K562 (cell line): ENCODE measurements around the gene EIF4E2. TPM values are rescaled to one million over a fixed set of nuclear protein-coding genes. Genes with fewer than 3 reads are reported as not detected.

Experiments used
- ATAC-seq: fragments of 200-7000 bp; cut with Tn5 transposase; 3 replicates; pipeline ENCODE4 v1.9.1; 2020; ENCODE audit warnings: moderate library complexity
- BruUV-seq: library from RNA; stranded (reverse); fragments of 400-500 nt; replicated peaks from 2 replicates; lab custom pipeline; 2021; lab: Mats Ljungman, UMichigan
- CTCF ChIA-PET: fragments of 300-600 bp; formaldehyde crosslinking; extraction: SDS; loops from one replicate; lab custom pipeline; 2021; ENCODE audit warnings: low intra/inter-chr PET ratio; lab: Yijun Ruan, JAX
- POLR2A ChIA-PET: fragments of 300-600, 350-650 bp; sonication (Branson Sonifier 250); formaldehyde crosslinking; extraction: SDS; loops from one replicate; lab custom pipeline; 2021; ENCODE audit warnings: antibody characterized with exemption, inconsistent platforms; lab: Yijun Ruan, JAX
- DNase-seq, 4 experiments: peaks; one replicate each; pipeline versions ENCODE4 v3.0.0 to v3.0.0-alpha.2; 2011 to 2018; ENCODE audit warnings: low spot score in 3 of 4, mixed read lengths in 3 of 4; ENCODE audit errors: extremely low read depth in 1 of 4
- FAIRE-seq: peaks from 2 replicates; lab custom pipeline; 2011; peaks lifted over from hg19 to GRCh38; lab: Jason Lieb, UNC
- H2AFZ ChIP-seq: 2 replicates; pipeline ENCODE4 v1.6.0; 2011; ENCODE audit warnings: low read depth, low read length, control low read depth, inconsistent platforms
- H3K27ac ChIP-seq: fragments of 200-600 bp; 3 replicates; pipeline ENCODE4 v1.8.0; 2011; ENCODE audit warnings: low read depth, mild to moderate bottlenecking, control low read depth, inconsistent platforms, low read length, moderate library complexity, mixed read lengths; ENCODE audit errors: extremely low read depth
- H3K27me3 ChIP-seq, 2 experiments: fragments of 300-600 bp in 1 of 2; 2 replicates in 1 of 2; 3 replicates in 1 of 2; pipeline versions ENCODE4 v1.6.0 to v1.8.0; 2011; ENCODE audit warnings: inconsistent platforms in 2 of 2, low read length in 2 of 2, mild to moderate bottlenecking in 1 of 2, mixed read lengths in 1 of 2, moderate library complexity in 1 of 2; ENCODE audit not compliant: control insufficient read depth in 2 of 2, insufficient read depth in 2 of 2
- H3K36me3 ChIP-seq: fragments of 300-600 bp; 3 replicates; pipeline ENCODE4 v1.8.0; 2011; ENCODE audit warnings: mild to moderate bottlenecking, low read length, inconsistent platforms; ENCODE audit not compliant: control insufficient read depth, insufficient read depth
- H3K4me1 ChIP-seq, 2 experiments: fragments of 200-600 bp in 1 of 2; replicated peaks in 1 of 2; 2 replicates in 1 of 2; 3 replicates in 1 of 2; pipeline versions ENCODE4 v1.5.1 to v1.8.0; 2011; ENCODE audit warnings: inconsistent platforms in 2 of 2, low read length in 2 of 2, mild to moderate bottlenecking in 1 of 2, mixed read lengths in 1 of 2, moderate library complexity in 1 of 2; ENCODE audit not compliant: control insufficient read depth in 2 of 2, insufficient read depth in 2 of 2
- H3K4me2 ChIP-seq: 2 replicates; pipeline ENCODE4 v1.6.1; 2011; ENCODE audit warnings: low read length, control low read depth, inconsistent platforms, mixed read lengths; ENCODE audit not compliant: insufficient read depth
- H3K4me3 ChIP-seq: fragments of 200-600 bp; sonication (generic), shearing (Covaris generic); 2 replicates; pipeline ENCODE4 v1.5.1; 2016; ENCODE audit warnings: control low read depth, inconsistent platforms
- H3K79me2 ChIP-seq: fragments of 200-600 bp; 3 replicates; pipeline ENCODE4 v1.8.0; 2011; ENCODE audit warnings: low read length, inconsistent platforms; ENCODE audit not compliant: control insufficient read depth, insufficient read depth
- H3K9ac ChIP-seq, 2 experiments: 2 replicates each; pipeline versions ENCODE4 v1.6.0 to v1.6.1; 2011; ENCODE audit warnings: low read depth in 2 of 2, low read length in 2 of 2, control low read depth in 1 of 2, inconsistent platforms in 1 of 2, mild to moderate bottlenecking in 1 of 2, mixed read lengths in 1 of 2; ENCODE audit not compliant: insufficient read depth in 1 of 2
- H3K9me1 ChIP-seq: one replicate; pipeline ENCODE4 v1.6.0; 2011; ENCODE audit warnings: inconsistent platforms, mild to moderate bottlenecking, low read length, moderate library complexity; ENCODE audit not compliant: control insufficient read depth, insufficient read depth
- H3K9me3 ChIP-seq: replicated peaks from 2 replicates; pipeline ENCODE4 v1.5.1; 2011; ENCODE audit warnings: low read depth, low read length, inconsistent platforms; ENCODE audit not compliant: control insufficient read depth, insufficient read depth
- H4K20me1 ChIP-seq: replicated peaks from 2 replicates; pipeline ENCODE4 v1.6.1; 2011; ENCODE audit warnings: low read length, inconsistent platforms, mixed read lengths; ENCODE audit not compliant: control insufficient read depth, insufficient read depth
- C11orf30 ChIP-seq: fragments of 450-650 bp; IDR thresholded peaks from 2 replicates; pipeline ENCODE4 v1.6.1; 2016; ENCODE audit warnings: low read depth, mild to moderate bottlenecking
- CEBPB ChIP-seq: fragments of 450-650 bp; IDR thresholded peaks from 2 replicates; pipeline ENCODE4 v1.6.1; 2016; ENCODE audit warnings: missing genetic modification characterization, missing compliant biosample characterization
- CEBPG ChIP-seq, 3 experiments: fragments of 200-800 bp in 1 of 3; sonication (Bioruptor generic) in 1 of 3; sonication (generic) in 1 of 3; formaldehyde crosslinking in 1 of 3; IDR thresholded peaks in 2 of 3; conservative IDR thresholded peaks in 1 of 3; 2 replicates each; pipeline versions ENCODE4 v1.6.1 to v1.8.0; 2016 to 2022; ENCODE audit warnings: missing compliant biosample characterization in 2 of 3, missing genetic modification characterization in 2 of 3, mild to moderate bottlenecking in 1 of 3, missing genetic modification reagents in 1 of 3
- MTA1 ChIP-seq: fragments of 450-650 bp; IDR thresholded peaks from 2 replicates; pipeline ENCODE4 v1.6.1; 2017; ENCODE audit warnings: borderline replicate concordance
- RFX5 ChIP-seq: IDR thresholded peaks from 2 replicates; pipeline ENCODE4 v1.6.1; 2011; ENCODE audit warnings: low read depth, mild to moderate bottlenecking, improper control_type of control experiment, low read length
- ZNF316 ChIP-seq: fragments of 450-650 bp; IDR thresholded peaks from 2 replicates; pipeline ENCODE4 v1.6.1; 2016
- WGBS: fragments of 100-300 bp; shearing (Covaris generic); methylation state at CpG from one replicate; pipeline ENCODE4 v1.1.6; 2016; ENCODE audit warnings: low coverage, mixed read lengths; ENCODE audit not compliant: insufficient coverage; ENCODE audit errors: missing lambda C conversion rate; 5-methylcytosine and 5-hydroxymethylcytosine counted together
- in situ Hi-C: fragments of 300-500 bp; cut with MboI; formaldehyde crosslinking; loops from 4 replicates; pipeline ENCODE4 v1.15.0; 2018; ENCODE audit warnings: inconsistent platforms, mixed read lengths
- intact Hi-C: fragments of 100-400 bp; cut with micrococcal nuclease; formaldehyde crosslinking; loops from 2 replicates; pipeline ENCODE4 v1.14.2; 2022
- polyA plus RNA-seq, 8 experiments: library from polyadenylated mRNA; depleted of rRNA in 4 of 8; stranded (reverse) in 5 of 8; unstranded in 3 of 8; fragments of >200 nt; fragmentation: Nextera tagmentation in 2 of 8; fragmentation: Illumina TruSeq in 1 of 8; extraction: Ambion mirVana in 2 of 8; extraction: Trizol in 1 of 8; gene quantifications; 2 replicates each; pipeline versions ENCODE4 v1.2.1 to v1.2.3, GENCODE V29; 2011 to 2014; ENCODE audit warnings: inconsistent platforms in 1 of 8, missing spikeins in 1 of 8
- total RNA-seq, 7 experiments: library from RNA; depleted of rRNA in 6 of 7; stranded (reverse); fragments of >200 nt in 6 of 7; fragmentation: Illumina TruSeq in 2 of 7; extraction: Trizol in 2 of 7; gene quantifications; 2 replicates each; pipeline versions ENCODE4 v1.2.1 to v1.2.3, GENCODE V29; 2011 to 2021; ENCODE audit warnings: low replicate concordance in 1 of 7
- TF ChIP-seq, protein P1 (sequence below): sonication (generic); formaldehyde crosslinking; IDR thresholded peaks from 2 replicates; pipeline ENCODE4 v1.4.0; 2020; ENCODE audit warnings: mild to moderate bottlenecking, missing genetic modification reagents
- TF ChIP-seq, protein P2 (sequence below): fragments of 450-650 bp; conservative IDR thresholded peaks from 2 replicates; pipeline ENCODE4 v1.6.1; 2016; ENCODE audit warnings: missing genetic modification characterization, low read depth, mild to moderate bottlenecking, missing compliant biosample characterization, moderate library complexity
- TF ChIP-seq, protein P3 (sequence below): sonication (generic); formaldehyde crosslinking; IDR thresholded peaks from 2 replicates; pipeline ENCODE4 v1.5.0; 2020; ENCODE audit warnings: missing genetic modification reagents

Gene EIF4E2
- total and polyA plus RNA-seq, 9 of the 15 experiments (the other 6 are each of a cell fraction or from before 2014, with no cell fraction given) = 33.9 to 169 (median 77.5) TPM

DNA sequence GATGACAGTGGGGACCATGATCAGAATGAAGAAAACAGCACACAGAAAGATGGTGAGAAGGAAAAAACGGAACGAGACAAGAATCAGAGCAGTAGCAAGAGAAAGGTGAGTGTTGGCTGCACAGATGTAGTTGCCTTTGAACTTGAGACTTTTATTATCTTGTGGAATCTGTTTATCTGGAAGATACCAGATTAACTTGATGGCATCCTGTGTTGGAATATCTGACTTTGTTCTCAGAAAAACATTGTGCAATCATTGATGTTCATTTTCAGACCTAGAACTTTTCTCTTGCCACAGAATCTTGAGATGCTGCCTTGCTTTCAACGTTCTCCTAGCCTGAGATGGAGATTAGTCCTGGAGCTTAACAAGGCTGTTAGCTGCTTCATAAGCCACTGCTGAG is 5.9 kb downstream of the EIF4E2 start:
- H3K9me1 ChIP-seq = no peaks in the 10 kb centered on the region
- ATAC-seq (no peak), DNase-seq (no peak), FAIRE-seq (no peak)
- BruUV-seq = no TSS peak
- H3K27me3 ChIP-seq = no peaks in the 10 kb centered on the region
- 50% methylated on average over 1 of the region's 3 CpGs for whole genome bisulfite sequencing
- H3K79me2 ChIP-seq = peaks cover 43% of the 10 kb centered on the region
- intact Hi-C loops = no loop called here
- no peak overlapping the region for H3K4me2 ChIP-seq
- H3K27ac ChIP-seq = no peak overlapping the region
- H3K36me3 ChIP-seq = peaks cover 55% of the 10 kb centered on the region; the same call in 2 of the 3 replicates
- H2AFZ ChIP-seq = no peak overlapping the region
- ChIA-PET POLR2A (no interaction called here), CTCF (no interaction called here)
- in situ Hi-C loops = no loop called here
- peaks cover 0 to 6% of the 10 kb centered on the region in 2 experiments; a peak in 1 of 5 replicates for H3K4me1 ChIP-seq
- no peaks in the 10 kb centered on the region for H4K20me1 ChIP-seq
- TF ChIP-seq MTA1 = no peak
- no peak for TF ChIP-seq CEBPG (CRISPR knock-in tag; IDR thresholded peaks at IDR 0.05)
- peak in 1 of 2 experiments; percentile 64; a peak in 1 of 4 replicates for TF ChIP-seq CEBPG (tag; conservative IDR thresholded peaks at IDR 0.05 in 1 of 2, IDR thresholded peaks at IDR 0.05 in 1 of 2)
- no peak for TF ChIP-seq RFX5
- TF ChIP-seq CEBPB = peak; percentile 38
- H3K9ac ChIP-seq = no peak overlapping the region
- H3K4me3 ChIP-seq = no peak overlapping the region
- no peaks in the 10 kb centered on the region; the same call in 1 of the 2 replicates for H3K9me3 ChIP-seq

DNA sequence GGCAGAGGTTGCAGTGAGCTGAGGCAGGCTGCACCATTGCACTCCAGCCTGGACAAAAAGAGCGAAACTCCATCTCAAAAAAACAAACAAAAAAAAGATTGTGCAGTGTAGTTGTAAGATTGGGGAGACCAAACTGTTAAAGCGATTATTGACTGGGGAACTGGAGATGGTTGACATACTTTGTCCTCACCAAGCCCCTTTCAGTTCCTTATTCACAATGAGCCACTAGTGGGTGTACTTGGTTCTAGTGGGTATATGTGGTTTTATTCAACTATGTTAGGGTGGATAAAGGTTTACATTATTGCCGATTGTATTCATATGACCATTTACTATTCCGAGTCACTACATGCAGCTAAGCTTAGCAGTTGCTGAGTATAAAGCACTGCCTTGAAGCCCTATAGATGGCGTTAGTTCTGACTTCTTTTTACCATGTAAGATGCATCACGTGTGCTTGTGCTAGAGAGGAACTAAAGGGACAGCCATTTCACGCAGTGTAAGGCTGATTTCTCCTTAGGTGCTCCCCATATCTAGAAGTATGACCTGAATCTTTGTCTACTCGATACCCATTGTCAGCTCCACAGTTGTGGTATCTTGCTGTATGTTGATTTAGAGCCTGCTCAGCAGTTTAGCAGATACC is 12.1 kb downstream of the EIF4E2 start:
- H2AFZ ChIP-seq = no peak overlapping the region
- 78% methylated on average over 8 of the region's 8 CpGs for WGBS
- intact Hi-C loops (no loop called here), in situ Hi-C loops (no loop called here)
- no peaks in the 10 kb centered on the region for H3K9me1 ChIP-seq
- no TSS peak for BruUV-seq
- no peak for FAIRE-seq
- no peak overlapping the region for H3K27ac ChIP-seq
- H3K27me3 ChIP-seq = no peaks in the 10 kb centered on the region
- no peaks in the 10 kb centered on the region for H3K79me2 ChIP-seq
- peak; percentile 51 for ATAC-seq
- H3K9ac ChIP-seq = no peak overlapping the region
- ChIA-PET POLR2A (interaction anchor here (0.8 to 1.9 kb wide), 5 partner anchors 10 to 864 kb away, joined by 3 to 9 read pairs (median 3); partner anchors contain the start of genes EIF4E2 and TIGD1), CTCF (no interaction called here)
- no peak for DNase-seq
- H3K9me3 ChIP-seq = no peaks in the 10 kb centered on the region
- H4K20me1 ChIP-seq = no peaks in the 10 kb centered on the region
- H3K4me2 ChIP-seq = no peak overlapping the region
- H3K36me3 ChIP-seq = peaks cover 60% of the 10 kb centered on the region; the same call in 2 of the 3 replicates
- no peak overlapping the region for H3K4me3 ChIP-seq
- no peaks in the 10 kb centered on the region for H3K4me1 ChIP-seq
- TF ChIP-seq C11orf30 = peak; percentile 19; the same call in 1 of the 2 replicates
- TF ChIP-seq, protein P1, sequence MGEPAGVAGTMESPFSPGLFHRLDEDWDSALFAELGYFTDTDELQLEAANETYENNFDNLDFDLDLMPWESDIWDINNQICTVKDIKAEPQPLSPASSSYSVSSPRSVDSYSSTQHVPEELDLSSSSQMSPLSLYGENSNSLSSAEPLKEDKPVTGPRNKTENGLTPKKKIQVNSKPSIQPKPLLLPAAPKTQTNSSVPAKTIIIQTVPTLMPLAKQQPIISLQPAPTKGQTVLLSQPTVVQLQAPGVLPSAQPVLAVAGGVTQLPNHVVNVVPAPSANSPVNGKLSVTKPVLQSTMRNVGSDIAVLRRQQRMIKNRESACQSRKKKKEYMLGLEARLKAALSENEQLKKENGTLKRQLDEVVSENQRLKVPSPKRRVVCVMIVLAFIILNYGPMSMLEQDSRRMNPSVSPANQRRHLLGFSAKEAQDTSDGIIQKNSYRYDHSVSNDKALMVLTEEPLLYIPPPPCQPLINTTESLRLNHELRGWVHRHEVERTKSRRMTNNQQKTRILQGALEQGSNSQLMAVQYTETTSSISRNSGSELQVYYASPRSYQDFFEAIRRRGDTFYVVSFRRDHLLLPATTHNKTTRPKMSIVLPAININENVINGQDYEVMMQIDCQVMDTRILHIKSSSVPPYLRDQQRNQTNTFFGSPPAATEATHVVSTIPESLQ (CRISPR knock-in tag) = no peak
- TF ChIP-seq, protein P2, sequence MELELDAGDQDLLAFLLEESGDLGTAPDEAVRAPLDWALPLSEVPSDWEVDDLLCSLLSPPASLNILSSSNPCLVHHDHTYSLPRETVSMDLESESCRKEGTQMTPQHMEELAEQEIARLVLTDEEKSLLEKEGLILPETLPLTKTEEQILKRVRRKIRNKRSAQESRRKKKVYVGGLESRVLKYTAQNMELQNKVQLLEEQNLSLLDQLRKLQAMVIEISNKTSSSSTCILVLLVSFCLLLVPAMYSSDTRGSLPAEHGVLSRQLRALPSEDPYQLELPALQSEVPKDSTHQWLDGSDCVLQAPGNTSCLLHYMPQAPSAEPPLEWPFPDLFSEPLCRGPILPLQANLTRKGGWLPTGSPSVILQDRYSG (tag) = no peak
- TF ChIP-seq, protein P3, sequence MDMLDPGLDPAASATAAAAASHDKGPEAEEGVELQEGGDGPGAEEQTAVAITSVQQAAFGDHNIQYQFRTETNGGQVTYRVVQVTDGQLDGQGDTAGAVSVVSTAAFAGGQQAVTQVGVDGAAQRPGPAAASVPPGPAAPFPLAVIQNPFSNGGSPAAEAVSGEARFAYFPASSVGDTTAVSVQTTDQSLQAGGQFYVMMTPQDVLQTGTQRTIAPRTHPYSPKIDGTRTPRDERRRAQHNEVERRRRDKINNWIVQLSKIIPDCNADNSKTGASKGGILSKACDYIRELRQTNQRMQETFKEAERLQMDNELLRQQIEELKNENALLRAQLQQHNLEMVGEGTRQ (CRISPR knock-in tag) = peak; percentile 31; the same call in 1 of the 2 replicates
- peak; percentile 29; the same call in 1 of the 2 replicates for TF ChIP-seq ZNF316
